ENCODE results near the gene FRMD1. TPM values are rescaled to one million over a fixed set of nuclear protein-coding genes. Genes with fewer than 3 reads are reported as not detected.
A peak's percentile ranks its signal among the peaks of the same experiment; 100 is the strongest.

FRMD1 gene
- total RNA-seq = 10 to 100 TPM; 22.8 to 35.5 TPM
- long read RNA-seq, partial matches to known transcripts = 8 of 30 reads
- long read RNA-seq, other reads (novel, unspliced or antisense) = 22 of 30 reads

- intact Hi-C loops (cut with DNase I, micrococcal nuclease) = no loop called here
- peak; percentile 88 to 90 for DNase-seq
- ATAC-seq = peak; percentile 87
Measured at GRCh38 chr6:168078943-168079405, at the start of gene FRMD1. FRMD1 (minus strand) TSS chr6:168079212; CDS start chr6:168079094, 118 bp downstream.

GRCh38 chr6:168128006-168128630, 49.1 kb upstream of the FRMD1 start:
- ATAC-seq (no peak), DNase-seq (no peak)
- intact Hi-C loops (cut with DNase I, micrococcal nuclease) = no loop called here

DNA sequence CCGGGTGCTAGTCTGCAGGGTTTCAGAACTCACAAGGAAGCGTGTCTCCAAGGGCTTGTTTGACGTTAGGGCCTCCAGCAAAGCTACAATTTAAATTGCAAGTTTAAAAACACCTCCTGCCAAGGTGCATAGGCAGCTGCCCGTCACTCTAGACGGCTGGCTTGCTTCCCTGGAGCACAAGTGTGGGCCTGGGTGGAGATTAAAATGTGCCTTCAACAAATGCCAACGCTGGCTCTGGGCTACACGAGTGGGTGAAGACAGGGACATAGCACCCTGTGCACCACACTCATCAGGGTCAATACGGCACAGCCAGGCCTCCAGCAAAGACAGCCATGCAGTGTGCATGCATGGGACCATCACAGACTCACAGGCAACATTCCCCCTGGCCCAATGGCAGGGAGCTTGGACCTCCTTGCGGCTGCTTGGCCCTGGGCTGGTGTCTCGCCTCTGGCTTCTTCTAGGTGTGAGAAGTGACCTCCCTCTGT, 48.4 kb upstream of the FRMD1 start:
- DNase-seq = no peak
- no peak for ATAC-seq

DNA sequence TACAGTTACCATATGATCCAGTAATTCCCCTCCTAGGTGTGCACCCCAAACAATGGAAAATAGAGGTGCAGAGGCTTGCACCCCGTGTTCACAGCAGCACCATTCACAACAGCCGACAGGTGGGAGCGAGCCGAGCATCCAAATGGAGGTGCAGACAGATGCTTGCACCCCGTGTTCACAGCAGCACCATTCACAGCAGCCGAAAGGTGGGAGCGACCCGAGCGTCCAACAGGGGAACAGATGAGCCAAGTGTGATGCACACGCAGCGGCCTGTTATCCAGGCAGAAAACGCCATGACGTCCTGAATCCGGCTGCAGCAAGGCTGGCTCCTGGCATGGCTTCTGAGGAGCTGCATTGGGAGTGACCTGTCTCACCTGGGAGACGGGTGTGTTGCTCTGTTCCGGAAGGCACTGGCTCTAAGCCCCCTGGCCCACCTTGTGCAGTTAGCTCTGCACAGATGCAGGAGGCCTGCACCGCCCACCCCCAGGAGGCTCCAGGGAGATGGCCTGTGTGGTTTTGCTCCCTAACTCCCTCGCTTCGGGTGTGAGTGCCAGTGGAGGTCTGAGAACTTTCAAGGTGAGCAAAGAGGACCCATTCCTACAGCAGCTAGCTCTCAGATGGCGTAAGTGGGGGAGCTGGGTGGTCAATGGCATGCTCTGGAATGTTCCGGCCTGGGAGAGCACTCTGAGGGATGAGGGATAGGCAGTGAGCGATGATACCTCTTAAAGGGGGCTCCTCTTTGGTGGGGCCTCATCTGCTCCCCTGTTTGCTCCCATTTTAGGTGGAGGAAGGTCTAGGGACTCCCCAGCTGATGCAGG, 47.8 kb upstream of the FRMD1 start:
- DNase-seq (no peak), ATAC-seq (no peak)
- intact Hi-C loops (cut with DNase I, micrococcal nuclease) = no loop called here

More for the DNA sequence above, 48.4 kb upstream of the FRMD1 start:
- intact Hi-C loops (cut with DNase I, micrococcal nuclease) = no loop called here

GRCh38 chr6:168125429-168126001, 46.5 kb upstream of the FRMD1 start:
- ATAC-seq (no peak), DNase-seq (no peak)
- intact Hi-C loops (cut with DNase I, micrococcal nuclease) = no loop called here

DNA sequence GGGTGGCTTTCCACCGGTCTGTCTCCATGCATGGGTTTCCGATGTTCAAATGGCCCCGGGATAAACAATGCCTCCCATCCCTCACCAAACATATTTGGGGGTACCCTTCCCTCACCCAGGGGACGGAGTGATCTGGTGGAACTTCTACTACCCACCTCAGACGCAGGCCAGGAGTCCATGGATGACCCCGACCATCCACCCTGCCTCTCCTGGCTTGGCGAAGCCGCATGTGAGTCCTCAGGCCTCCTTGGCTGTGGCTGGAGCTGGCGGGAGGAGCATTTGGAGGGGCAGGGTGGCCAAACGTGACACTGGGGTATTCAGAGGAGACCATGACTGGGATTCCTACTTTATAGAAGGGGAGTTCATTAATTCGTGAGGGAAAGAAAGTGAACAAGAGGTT, 45.9 kb upstream of the FRMD1 start:
- ATAC-seq = no peak
- intact Hi-C loops (cut with DNase I, micrococcal nuclease) = no loop called here
- no peak for DNase-seq

DNA sequence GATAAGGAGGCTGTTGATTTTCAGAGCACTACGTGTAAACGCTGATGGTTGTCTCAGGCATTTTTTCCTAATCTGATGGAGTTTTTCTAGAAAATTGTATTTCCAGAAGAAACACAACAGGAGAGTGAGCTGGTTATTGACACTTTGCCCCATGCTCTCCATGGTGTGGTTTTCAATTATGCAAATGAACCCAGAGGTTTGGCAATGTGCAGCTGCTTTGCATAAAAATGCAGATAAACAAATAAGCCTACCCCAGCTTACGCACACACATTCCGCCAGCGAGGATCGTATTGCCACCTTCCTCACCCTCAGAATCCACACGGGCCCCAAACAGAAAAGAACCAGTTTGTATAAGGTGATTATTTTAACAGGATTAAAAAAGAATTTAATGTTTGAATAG, 45.1 kb upstream of the FRMD1 start:
- DNase-seq (no peak), ATAC-seq (no peak)
- intact Hi-C loops (cut with DNase I, micrococcal nuclease) = no loop called here

DNA sequence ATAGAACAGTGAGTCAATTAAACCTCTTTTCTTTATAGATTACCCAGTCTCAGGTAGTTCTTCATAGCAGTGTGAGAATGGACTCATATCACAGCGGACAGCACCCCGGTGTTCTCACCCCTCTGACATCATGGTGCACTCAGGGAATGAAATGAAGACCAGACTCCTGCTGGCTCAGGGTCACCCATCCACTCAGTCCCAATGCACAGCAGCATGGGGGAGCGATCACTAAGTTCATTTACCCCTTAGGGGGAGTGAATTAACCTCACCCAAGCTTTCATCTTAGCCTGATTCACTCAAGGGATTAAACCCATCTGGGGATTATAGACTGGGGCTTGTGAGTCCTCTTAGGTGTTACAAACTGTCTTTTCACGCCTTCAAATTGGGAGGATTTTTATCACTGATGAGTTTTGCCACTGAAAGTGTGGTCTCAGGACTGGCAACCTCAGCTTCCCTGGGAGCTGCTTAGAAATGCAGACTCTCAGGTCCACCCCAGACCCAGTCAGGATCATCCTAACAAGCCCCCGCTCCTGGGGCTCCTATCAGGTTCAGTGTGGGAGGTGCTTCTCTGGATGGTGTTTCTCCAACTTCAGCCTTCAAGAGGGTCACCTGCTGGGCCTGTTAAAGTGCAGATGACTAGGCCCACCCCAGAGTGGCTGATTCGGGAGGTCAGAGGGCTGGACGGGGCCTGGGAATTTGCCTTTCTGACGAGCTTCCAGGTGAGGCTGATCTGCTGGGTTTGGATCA, 44.3 kb upstream of the FRMD1 start:
- ATAC-seq (no peak), DNase-seq (no peak)
- intact Hi-C loops (cut with DNase I, micrococcal nuclease) = no loop called here

DNA sequence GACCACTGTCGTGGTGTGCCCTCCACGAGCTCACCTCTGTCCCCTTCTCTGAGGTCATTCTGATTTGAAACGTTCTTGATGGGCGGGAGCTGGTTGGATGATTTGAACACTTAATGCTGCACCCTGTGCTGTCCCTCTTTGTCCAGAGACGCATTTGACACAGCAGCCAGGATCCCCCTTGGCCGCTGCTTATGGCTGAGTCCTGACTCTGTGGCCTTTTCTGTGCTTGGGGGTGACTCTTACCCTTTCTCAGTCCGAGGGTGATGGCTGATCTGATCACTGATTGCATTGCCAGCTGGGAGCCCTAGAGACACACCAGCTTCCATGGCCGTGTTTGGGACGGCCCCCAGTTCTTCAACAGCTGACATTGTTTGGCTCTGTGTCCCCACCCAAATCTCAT, 43.5 kb upstream of the FRMD1 start:
- DNase-seq = no peak
- intact Hi-C loops (cut with DNase I, micrococcal nuclease) = no loop called here
- ATAC-seq = no peak

- DNase-seq = no peak
- intact Hi-C loops (cut with DNase I, micrococcal nuclease) = no loop called here
- ATAC-seq = no peak
Measured at GRCh38 chr6:168122011-168122410, 43.0 kb upstream of the FRMD1 start.

- ATAC-seq (no peak), DNase-seq (no peak)
- intact Hi-C loops (cut with DNase I, micrococcal nuclease) = no loop called here
Measured at GRCh38 chr6:168121303-168121665, 42.3 kb upstream of the FRMD1 start.

DNA sequence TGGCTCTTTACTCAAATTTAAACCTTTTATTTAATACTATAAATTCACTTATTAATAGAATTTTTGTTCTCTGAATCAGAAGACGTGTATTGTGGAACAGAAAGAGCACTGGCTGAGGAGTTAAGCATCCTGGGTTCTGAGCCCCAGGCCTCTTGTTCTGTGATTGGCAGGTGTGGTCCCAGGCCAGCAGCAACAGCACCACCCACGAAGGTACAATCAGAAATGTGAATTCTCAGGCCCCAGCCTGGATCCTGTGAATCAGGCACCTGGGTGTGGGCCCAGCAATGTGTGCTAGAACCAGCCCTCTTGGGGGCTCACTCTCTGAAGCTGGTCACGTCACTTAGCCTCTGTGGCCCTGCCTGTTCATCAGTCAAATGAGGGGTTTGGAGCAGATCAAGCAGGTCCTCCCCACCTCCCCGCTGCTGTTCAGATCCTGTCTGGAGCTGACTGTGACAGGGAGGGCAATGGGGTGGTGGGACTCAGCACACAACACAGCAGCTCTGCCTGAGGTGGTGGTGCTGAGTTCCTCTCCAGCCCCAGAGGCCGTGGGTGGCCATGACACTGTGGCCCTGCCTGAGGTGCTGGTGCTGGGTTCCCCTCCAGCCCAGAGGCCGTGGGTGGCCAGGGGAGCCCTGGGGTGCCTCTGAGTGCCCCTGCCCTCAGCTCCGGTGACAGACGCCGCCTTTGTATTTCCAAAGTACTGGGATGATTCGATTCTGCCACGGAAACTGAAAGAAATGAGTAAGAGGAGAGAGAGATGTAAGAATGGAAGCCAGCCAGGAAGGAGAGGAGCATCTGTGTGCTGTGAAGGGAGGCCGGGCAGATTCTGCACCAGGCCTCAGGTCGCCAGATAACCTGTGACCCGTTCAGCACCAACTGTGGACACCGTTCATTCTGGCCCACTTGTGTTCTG, 41.6 kb upstream of the FRMD1 start:
- intact Hi-C loops (cut with DNase I, micrococcal nuclease) = no loop called here
- no peak for DNase-seq
- ATAC-seq = no peak

DNA sequence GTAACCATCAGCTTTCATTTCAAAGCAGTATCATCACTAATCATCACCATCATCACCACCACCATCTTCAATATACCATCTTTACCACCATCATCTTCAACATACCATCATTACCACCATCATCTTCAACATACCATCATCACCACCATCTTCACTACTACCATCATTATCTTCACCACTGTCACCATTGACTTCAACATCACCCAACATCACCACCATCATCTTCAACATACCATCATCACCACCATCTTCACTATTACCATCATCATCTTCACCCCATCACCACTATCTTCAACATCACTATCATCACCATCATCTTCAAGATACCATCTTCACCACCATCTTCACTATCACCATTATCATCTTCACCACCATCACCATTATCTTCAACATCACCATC, 40.5 kb upstream of the FRMD1 start:
- intact Hi-C loops (cut with DNase I, micrococcal nuclease) = no loop called here
- ATAC-seq = no peak
- no peak for DNase-seq

GRCh38 chr6:168118935-168119334, 39.9 kb upstream of the FRMD1 start:
- intact Hi-C loops (cut with DNase I, micrococcal nuclease) = no loop called here

DNA sequence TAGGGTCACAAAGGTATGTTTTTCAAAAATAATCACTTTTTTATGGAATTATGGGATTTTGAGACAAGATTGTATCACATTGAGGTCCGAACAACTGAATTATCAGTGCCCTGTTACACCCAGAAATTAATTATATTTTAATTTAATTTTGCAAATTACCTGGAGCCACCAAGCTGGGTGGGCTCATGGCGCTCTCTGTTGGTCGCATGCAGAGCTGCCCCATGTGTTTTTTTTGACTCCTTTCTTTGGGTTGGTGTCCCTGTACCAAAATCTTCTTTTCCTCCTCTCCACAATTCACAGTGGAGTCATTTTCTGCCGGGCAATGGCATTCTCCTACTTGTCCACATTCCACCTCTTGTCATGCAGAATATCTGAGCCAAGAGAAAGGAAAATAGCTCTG, 38.9 kb upstream of the FRMD1 start:
- DNase-seq (no peak), ATAC-seq (peak; percentile 58)
- intact Hi-C loops (cut with DNase I, micrococcal nuclease) = no loop called here

More at GRCh38 chr6:168118935-168119334, 39.9 kb upstream of the FRMD1 start:
- ATAC-seq (no peak), DNase-seq (no peak)

- DNase-seq = peak in 1 of 2 donors; percentile 46
- intact Hi-C loops (cut with DNase I, micrococcal nuclease) = no loop called here
- ATAC-seq = peak; percentile 93
Measured at GRCh38 chr6:168116975-168117899, 38.2 kb upstream of the FRMD1 start.

DNA sequence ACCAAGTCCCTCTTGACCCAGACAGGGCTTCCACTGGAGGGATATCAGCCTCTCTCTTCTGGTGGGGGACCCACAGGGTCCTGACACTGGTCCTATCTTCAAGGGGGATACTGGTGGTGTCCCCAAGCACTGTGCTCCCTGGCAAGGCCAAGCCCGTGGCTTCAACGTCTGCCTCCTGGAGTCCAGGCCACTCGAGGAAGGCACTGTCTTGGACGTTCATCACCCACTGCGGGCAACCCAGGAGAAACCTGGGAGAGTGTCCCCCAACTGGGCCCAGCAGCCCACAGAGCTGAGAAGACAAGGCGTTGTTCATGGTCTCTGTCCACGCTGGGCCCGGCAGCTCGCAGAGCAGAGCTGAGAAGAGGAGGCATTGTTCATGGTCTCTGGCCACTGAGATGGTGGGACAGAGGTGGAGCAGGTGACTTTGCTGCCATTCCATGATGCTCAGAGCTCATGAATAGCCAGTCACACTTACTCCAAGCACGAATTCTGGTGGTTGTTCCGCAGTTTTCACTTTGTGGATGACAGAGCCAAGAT, 37.5 kb upstream of the FRMD1 start:
- intact Hi-C loops (cut with DNase I, micrococcal nuclease) = no loop called here
- DNase-seq (no peak), ATAC-seq (no peak)

Measured in left colon (tissue), 2 donors.